SK-N-MC (cell line): ENCODE data around the gene METTL22.

Source experiments
- EZH2 ChIP-seq: fragments of 200-600 bp; sonication (generic); IDR thresholded peaks from one replicate; pipeline ENCODE4 v1.6.1; 2017; ENCODE audit warnings: antibody characterized with exemption
- FOXP2 ChIP-seq: optimal IDR thresholded peaks from 2 replicates; pipeline ENCODE3; 2011; ENCODE audit warnings: mild to moderate bottlenecking, moderate library complexity; ENCODE audit not compliant: insufficient read depth; ENCODE audit errors: extremely low read length, control extremely low read depth
- POLR2AphosphoS5 ChIP-seq: IDR thresholded peaks from 2 replicates; pipeline ENCODE4 v1.6.1; 2012; ENCODE audit warnings: mild to moderate bottlenecking, low read depth, low read length, borderline replicate concordance

DNA sequence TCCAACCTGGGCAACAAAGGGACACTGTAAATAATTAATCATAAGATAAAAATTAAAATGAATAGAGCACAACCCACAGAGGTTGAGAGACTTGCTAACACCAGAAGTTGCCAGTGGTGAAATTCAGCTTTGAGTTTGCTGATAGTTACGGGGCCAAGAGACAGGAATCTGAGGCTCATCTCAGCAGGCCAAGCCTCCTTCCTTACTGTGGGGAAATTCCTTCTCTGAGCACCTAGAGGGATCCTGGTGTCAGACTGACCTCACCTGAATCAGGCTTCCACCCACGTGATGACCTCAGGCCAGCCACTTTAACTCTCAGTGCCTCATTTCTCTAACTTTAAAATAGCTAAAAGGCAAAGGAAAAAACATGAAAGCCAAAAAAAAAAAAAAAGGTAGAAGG lies 57.7 kb downstream of the METTL22 start:
- no peak for TF ChIP-seq FOXP2
- TF ChIP-seq EZH2, result no peak
- TF ChIP-seq POLR2AphosphoS5, result no peak
